Skeletal muscle satellite cell (primary cell): ENCODE measurements around the gene C1D.
"Not testable (repeated sequence)": the region's sequence is repeated elsewhere in the genome, so short reads cannot be mapped to it uniquely, and the experiment has no call there.

Experiments used
- H3K27me3 ChIP-seq: 2 replicates; pipeline ENCODE4 v1.7.0; 2013; ENCODE audit warnings: low read length; ENCODE audit not compliant: control insufficient read depth, insufficient read depth
- H3K36me3 ChIP-seq: 2 replicates; pipeline ENCODE4 v1.7.0; 2013; ENCODE audit warnings: mild to moderate bottlenecking, control low read depth, low read length; ENCODE audit not compliant: insufficient read depth
- H3K4me1 ChIP-seq: 2 replicates; pipeline ENCODE4 v1.7.0; 2013; ENCODE audit warnings: low read length; ENCODE audit not compliant: control insufficient read depth, insufficient read depth
- H3K4me2 ChIP-seq: 2 replicates; pipeline ENCODE4 v1.7.0; 2013; ENCODE audit warnings: mild to moderate bottlenecking, low read length
- H3K4me3 ChIP-seq: 2 replicates; pipeline ENCODE4 v1.7.0; 2013; ENCODE audit warnings: low read length
- H3K9ac ChIP-seq: 2 replicates; pipeline ENCODE4 v1.7.0; 2013; ENCODE audit warnings: mild to moderate bottlenecking, low read depth, low read length, moderate library complexity
- H3K9me3 ChIP-seq: replicated peaks from 2 replicates; pipeline ENCODE4 v1.7.0; 2013; ENCODE audit warnings: mild to moderate bottlenecking, control low read depth, low read length

Gene C1D

DNA sequence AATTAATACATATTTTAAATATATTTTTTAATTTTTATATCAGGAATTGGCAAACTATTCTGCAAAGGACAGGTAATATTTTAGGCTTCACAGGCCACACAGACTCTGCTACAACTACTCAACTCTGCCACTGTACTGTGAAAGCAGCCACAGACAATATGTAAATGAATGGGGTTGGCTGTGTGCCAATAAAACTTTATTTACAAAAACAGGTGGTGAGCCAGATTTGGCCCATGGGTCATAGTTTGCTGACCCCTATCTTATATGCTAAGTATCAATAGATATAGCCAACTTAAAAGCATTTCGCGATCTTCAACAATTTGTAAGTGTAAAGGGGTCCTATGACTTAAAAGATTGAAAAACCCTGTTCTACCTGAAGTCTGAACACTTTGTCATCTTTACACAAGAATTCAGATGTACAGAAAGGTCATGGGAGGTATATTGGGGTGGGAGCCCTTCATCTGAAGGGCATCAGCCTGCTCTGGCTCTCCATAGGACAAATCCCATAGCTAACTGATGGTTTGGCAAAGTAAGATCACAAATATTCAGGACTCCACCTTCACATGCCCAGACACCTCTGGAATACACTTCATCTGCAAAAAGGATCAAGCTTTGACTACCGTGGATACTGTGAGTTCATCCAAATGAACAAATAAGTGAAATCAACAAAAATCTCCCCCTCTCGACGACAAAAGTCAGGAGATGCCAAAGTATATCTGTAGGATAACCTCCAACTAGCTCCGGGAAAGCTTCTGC lies 65.9 kb downstream of the C1D start:
- Histone ChIP-seq H3K4me3 (no peak overlapping the region), H3K27me3 (no peaks in the 10 kb centered on the region), H3K9me3 (no peaks in the 10 kb centered on the region), H3K36me3 (no peaks in the 10 kb centered on the region), H3K4me2 (peak overlapping the region; percentile 44), H3K9ac (peak overlapping the region; percentile 32), H3K4me1 (peaks cover 16% of the 10 kb centered on the region)

- H3K4me3 ChIP-seq, result no peak overlapping the region
- H3K9me3 ChIP-seq, result no peaks in the 10 kb centered on the region
- H3K4me2 ChIP-seq, result no peak overlapping the region
- H3K4me1 ChIP-seq, result peaks cover 16% of the 10 kb centered on the region
- no peak overlapping the region for H3K9ac ChIP-seq
- H3K27me3 ChIP-seq, result no peaks in the 10 kb centered on the region
- no peaks in the 10 kb centered on the region for H3K36me3 ChIP-seq
These were observed 68.1 kb downstream of the C1D start for GRCh38 chr2:67994716-67995115.

GRCh38 chr2:67994069-67994468 lies 68.7 kb downstream of the C1D start:
- H3K4me3 ChIP-seq, H3K36me3 ChIP-seq, H3K9me3 ChIP-seq, H3K27me3 ChIP-seq, H3K9ac ChIP-seq, H3K4me2 ChIP-seq: not testable (repeated sequence)
- peaks cover 16% of the 10 kb centered on the region for H3K4me1 ChIP-seq

- peaks cover 16% of the 10 kb centered on the region for H3K4me1 ChIP-seq
- no peaks in the 10 kb centered on the region for H3K27me3 ChIP-seq
- H3K9ac ChIP-seq, result no peak overlapping the region
- H3K36me3 ChIP-seq, result no peaks in the 10 kb centered on the region
- no peak overlapping the region for H3K4me3 ChIP-seq
- no peaks in the 10 kb centered on the region for H3K9me3 ChIP-seq
- no peak overlapping the region for H3K4me2 ChIP-seq
These were observed 69.5 kb downstream of the C1D start for GRCh38 chr2:67993329-67993728.

- Histone ChIP-seq H3K9ac (no peak overlapping the region), H3K4me2 (no peak overlapping the region), H3K27me3 (no peaks in the 10 kb centered on the region), H3K36me3 (no peaks in the 10 kb centered on the region), H3K4me1 (no peaks in the 10 kb centered on the region), H3K9me3 (no peaks in the 10 kb centered on the region), H3K4me3 (no peak overlapping the region)
These were observed 71.3 kb downstream of the C1D start for GRCh38 chr2:67991456-67991855.
